ENCODE results near the gene GLIS2. TPM values are rescaled to one million over a fixed set of nuclear protein-coding genes. Genes with fewer than 3 reads are reported as not detected.

GLIS2 gene
- 31.4 TPM for total RNA-seq
- long read RNA-seq, partial matches to known transcripts: 54 of 56 reads
- long read RNA-seq, other reads (novel, unspliced or antisense): 2 of 56 reads

DNA sequence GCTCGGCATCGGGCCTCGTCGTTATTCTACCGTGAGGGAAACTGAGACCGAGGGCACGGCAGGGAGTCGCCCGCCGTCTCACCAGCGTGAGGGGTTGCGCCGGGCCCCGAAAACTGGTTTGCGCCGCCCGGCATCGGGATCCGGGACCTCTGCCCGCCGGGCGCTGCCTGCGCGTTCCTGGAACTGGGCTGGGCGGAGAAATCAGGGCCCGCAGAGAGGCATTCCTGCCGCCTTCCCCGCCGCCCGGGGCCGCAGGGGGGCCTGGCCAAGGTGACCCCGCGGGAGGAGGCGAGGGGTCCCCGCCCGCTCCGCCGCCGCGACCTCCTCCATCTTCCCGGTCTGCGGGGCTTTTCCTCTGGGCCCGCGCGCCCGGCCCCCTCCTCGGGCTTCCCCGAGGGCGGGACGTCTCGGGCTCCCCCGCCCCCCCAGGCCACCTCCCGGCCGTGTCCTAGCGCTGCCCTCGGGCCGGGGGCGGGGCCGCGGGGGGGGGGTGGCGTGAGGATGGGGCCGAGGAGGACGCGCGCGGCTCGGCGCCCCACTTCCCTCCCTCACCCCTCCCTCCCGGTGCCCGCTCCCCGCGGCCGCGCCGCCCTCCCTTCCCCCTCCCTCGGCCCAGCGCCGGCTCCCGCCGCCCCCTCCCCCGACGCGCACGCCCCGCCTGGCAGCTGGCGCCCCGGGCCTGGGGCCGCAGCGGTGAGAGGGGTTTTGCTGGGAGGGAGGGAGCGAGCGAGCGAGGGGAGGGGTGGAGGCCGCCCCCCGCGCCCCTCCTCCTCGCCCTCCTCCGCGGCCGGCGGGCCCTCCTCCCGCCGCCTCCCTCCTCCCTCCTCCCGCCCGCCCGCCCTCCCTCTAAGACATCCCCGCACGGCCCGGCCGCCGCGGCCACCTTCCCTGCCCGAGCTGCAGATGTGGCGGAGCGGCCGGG, at the start of gene GLIS2:
Gene GLIS2, plus strand, starts transcription at position 882 of the 922 bp plus-strand sequence. CDS start 16,214 bp downstream, outside the sequence.
- DNase-seq (ENCODE audit: low spot score): peak; percentile 85
- intact Hi-C loops (cut with DNase I): loop anchor here (2.0 kb wide), 1 partner anchor 13 kb away; no protein-coding TSS in a partner anchor

GRCh38 chr16:4266372-4266771, 49.5 kb upstream of the GLIS2 start:
- no peak for DNase-seq (ENCODE audit: low spot score)
- intact Hi-C loops (cut with DNase I): no loop called here

DNA sequence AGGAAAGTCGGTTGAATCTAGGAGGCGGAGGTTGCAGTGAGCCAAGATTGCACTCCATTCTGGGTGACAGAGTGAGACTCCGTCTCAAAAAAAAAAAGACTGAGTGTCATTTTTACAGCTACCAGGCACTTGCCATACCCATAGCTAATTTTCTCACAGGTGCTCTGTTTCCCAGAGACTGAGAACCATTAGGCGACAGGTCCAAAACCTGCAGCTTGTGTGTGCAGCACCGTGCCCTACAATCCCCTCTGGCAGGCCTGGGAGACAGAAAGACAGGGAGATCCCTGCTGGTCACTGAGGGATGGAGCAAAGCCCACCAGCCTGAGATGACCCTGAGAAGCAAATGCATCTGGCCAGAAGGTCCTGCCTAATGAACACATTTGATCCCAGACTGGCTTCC, 45.8 kb upstream of the GLIS2 start:
- intact Hi-C loops (cut with DNase I): loop anchor here (5.0 kb wide), 1 partner anchor 57 kb away; no protein-coding TSS in a partner anchor
- no peak for DNase-seq (ENCODE audit: low spot score)

DNA sequence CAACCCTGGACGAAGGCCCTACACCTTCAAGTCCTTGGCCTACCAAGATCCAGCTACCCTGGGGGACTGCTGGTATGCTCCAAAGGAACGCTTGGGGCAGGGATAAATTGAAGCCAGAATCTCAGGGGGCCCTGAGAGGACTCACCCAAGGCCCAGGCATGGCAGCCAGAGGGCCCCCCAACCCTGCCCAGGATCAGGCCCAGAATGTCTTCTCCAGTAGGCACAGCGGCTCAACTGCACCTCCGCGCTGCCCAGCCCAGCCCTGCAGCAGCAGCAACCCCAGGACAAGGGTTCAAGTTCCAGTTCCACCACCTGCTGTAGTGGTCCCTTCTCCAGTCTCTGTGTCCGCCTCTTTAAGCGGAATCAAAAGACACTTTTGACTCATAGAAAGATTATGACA, 45.3 kb upstream of the GLIS2 start:
- intact Hi-C loops (cut with DNase I): loop anchor here (5.0 kb wide), 1 partner anchor 57 kb away; no protein-coding TSS in a partner anchor
- DNase-seq (ENCODE audit: low spot score): no peak

- intact Hi-C loops (cut with DNase I): loop anchor here (5.0 kb wide), 1 partner anchor 56 kb away; no protein-coding TSS in a partner anchor
- peak; percentile 97 for DNase-seq (ENCODE audit: low spot score)
Observed at GRCh38 chr16:4271176-4272113, 44.4 kb upstream of the GLIS2 start.

DNA sequence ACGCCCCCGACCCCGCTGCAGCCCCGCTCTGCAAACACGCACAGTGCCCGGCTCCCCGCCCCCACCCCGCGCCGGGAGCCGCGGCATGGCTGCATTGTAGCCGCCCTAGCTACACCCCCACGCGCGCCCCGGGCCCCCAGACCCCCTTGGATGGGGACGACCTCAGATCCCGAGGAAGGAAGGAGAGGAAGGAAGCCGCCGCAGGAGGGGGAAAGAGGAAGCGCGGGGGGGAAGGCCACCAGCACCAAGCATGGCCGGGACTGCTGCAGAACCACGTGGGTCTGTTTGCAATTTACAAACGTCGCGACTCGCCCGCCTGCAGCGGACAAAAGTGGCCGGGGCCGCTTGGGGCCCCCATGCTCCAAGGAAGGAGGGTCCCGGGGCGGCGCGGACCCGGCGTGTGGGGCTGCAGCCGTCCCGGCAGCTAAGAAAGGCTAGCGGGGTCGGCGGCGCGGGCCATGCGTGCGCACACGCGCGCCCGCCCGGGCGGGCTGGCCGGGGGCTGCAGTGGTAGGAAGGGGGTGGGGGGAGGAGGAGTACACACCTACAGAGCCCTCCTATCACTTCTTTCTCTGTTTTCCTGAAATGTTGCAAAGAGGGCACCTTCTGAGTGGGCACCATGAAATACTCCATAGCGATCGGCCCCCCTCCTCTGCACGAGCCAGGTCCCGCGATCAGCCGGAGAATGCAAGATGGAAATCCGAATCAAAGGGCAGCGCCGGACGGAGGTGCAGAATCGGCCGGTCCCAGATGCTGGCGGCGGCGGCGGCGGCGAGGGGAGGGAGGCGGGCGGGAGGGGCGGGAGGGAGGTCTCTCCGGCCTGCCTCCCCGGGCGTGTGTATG, 43.5 kb upstream of the GLIS2 start:
- peak; percentile 86 for DNase-seq (ENCODE audit: low spot score)
- intact Hi-C loops (cut with DNase I): loop anchor here (5.0 kb wide), 1 partner anchor 55 kb away; no protein-coding TSS in a partner anchor

DNA sequence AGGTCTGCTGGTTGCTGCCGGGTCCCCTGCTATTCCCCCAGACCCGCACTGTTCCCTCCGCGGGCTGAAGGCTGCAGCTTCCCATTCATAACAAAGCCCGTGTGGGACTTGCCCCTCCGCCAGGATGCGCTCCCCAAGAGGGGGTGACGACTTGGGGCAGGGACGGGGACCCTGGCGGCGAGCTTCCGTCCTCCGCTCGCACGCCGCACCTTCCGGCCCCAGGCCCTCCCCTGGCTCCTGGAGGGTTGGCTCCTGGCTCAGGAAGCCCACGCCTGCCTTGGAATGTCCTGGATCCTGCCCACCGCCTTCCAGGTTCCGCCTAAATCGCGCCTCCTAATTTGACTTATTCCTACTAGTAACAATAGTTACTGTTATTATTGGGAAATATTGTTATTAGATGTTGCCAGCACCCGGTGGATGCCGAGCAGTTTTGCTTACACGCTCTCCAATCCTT, 42.0 kb upstream of the GLIS2 start:
- intact Hi-C loops (cut with DNase I): loop anchor here (5.0 kb wide), 1 partner anchor 53 kb away; no protein-coding TSS in a partner anchor
- peak; percentile 80 for DNase-seq (ENCODE audit: low spot score)

- DNase-seq (ENCODE audit: low spot score): no peak
- intact Hi-C loops (cut with DNase I): no loop called here
Observed at GRCh38 chr16:4275861-4276260, 40.0 kb upstream of the GLIS2 start.

DNA sequence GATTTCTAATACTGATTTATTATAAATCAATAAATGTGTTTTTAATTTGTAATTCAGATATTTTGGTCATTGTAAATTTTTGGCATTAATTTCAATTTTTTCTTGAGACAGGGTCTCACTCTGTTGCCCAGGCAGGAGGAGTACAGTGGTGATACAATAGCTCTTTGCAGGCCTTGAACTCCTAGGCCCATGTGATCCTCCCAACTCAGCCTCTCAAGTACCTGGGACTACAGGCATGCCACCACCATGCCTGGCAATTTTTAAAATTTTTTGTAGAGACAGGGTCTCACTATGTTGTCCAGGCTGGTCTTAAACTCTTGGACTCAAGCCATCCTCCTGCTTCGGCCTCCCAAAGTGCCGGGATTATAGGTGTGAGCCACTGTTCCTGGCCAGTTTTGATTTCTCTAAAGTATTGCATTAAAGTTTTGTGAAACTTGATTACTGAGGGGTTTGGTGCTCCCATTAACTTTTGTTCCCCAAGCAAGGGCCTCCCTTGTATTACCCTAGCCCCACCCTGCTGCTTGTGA, 37.8 kb upstream of the GLIS2 start:
- intact Hi-C loops (cut with DNase I): no loop called here

DNA sequence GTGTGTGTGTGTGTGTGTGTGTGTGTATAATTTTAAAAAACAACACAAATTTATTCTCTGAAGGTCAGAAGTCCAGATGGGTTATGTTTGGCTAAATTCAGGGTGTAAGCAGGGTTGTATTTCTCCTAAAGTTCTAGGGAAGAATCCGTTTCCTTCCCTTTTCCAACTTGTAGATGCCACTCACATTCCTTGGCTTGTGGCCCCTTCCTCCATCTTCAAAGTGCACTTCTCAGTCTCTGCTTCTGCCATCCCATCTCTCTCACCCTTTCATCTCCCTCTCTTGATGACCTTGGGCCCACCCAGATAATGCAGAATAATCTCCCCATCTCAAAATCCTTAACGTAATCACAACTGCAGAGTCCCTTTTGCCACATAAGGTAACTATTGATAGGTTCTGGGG, 35.2 kb upstream of the GLIS2 start:
- intact Hi-C loops (cut with DNase I): no loop called here
- no peak for DNase-seq (ENCODE audit: low spot score)

More for the DNA sequence above, 37.8 kb upstream of the GLIS2 start:
- no peak for DNase-seq (ENCODE audit: low spot score)

DNA sequence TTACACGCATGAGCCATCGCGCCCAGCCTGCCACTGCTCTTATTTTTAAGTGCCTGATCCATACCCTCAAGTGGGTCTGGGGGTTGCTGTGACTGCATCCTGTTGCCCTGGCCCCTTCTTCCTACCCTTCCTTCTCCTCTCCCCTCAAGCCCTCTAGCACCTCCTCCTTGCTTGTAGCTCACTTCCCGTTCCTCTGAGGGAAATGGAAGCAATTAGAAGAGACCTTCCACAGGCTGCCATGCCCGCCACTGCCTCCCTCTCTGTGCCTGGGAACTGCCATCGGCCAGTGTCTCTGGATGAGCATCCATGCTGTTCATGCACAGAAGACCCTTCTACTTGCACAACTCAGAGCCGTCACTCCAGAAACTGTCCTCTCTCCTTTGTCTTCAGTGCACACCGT, 32.4 kb upstream of the GLIS2 start:
- no peak for DNase-seq (ENCODE audit: low spot score)
- intact Hi-C loops (cut with DNase I): no loop called here

- no peak for DNase-seq (ENCODE audit: low spot score)
Observed at GRCh38 chr16:4283939-4284338, 31.9 kb upstream of the GLIS2 start.

GRCh38 chr16:4285167-4285566, 30.7 kb upstream of the GLIS2 start:
- DNase-seq (ENCODE audit: low spot score): no peak
- intact Hi-C loops (cut with DNase I): no loop called here

More at GRCh38 chr16:4283939-4284338, 31.9 kb upstream of the GLIS2 start:
- intact Hi-C loops (cut with DNase I): no loop called here

DNA sequence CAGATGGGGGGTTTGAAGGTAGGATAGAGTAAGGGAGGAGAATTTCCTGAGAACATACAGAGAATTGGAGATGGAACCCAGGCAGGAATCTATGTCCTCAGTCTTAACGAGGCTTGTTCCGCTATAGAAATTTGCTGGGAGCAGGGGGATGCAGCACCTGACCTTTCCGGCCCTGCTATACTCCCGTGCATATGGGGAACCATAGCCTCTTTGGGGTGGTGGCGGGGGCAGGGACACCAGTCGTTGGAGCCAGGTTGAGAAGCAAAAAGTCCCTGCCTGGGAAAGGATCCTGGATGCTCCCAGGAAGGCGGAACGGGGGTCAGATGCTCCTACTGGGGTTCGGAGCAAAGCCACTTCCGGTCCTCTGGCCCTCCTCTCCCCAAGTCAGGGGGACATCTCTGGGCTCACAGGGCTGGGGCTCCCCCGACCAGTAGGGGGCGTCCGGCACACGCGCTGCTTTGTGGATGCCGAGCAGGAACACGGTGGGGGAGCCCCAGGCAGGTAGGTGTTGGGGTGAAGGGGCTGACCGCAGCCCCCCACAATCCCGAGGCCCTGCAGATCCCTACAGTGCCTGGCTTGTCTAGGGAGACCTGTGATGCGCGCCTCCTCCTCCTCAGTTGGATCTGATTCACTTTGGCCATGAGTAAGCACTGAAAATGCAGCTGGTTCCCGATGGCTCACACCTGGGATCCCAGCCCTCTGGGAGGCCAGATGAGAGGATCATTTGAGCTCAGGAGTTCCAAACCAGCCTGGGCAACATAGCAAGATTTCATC, 27.5 kb upstream of the GLIS2 start:
- peak; percentile 89 for DNase-seq (ENCODE audit: low spot score)
- intact Hi-C loops (cut with DNase I): loop anchor here (1.0 to 2.0 kb wide), 2 partner anchors 42 to 114 kb away; no protein-coding TSS in a partner anchor

- intact Hi-C loops (cut with DNase I): no loop called here
- DNase-seq (ENCODE audit: low spot score): no peak
Observed at GRCh38 chr16:4290236-4290830, 25.5 kb upstream of the GLIS2 start.

- no peak for DNase-seq (ENCODE audit: low spot score)
Observed at GRCh38 chr16:4291699-4292098, 24.2 kb upstream of the GLIS2 start.

DNA sequence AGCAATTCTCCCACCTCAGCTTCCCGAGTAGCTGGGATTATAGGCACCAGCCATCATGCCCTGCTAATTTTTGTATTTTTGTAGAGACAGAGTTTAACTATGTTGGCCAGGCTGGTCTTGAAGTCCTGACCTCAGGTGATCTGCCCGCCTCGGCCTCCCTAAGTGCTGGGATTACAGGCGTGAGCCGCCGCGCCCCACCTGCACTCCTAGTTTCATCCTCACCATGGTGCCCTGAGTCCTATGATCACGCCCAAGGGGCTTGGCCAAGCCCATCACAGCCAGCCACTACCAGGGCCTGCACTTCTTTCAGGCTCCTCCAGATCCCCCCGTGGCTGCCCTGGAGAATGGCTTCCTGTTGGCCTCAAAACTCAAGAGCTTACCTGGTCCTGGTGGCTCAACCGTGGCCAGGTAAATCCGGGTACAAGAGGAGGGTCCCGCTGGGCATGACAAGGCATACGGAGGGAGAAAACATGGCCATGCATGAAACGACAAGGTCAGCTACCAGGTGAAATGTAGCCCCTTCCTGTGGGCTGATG, 22.6 kb upstream of the GLIS2 start:
- intact Hi-C loops (cut with DNase I): no loop called here
- DNase-seq (ENCODE audit: low spot score): no peak

More at GRCh38 chr16:4291699-4292098, 24.2 kb upstream of the GLIS2 start:
- intact Hi-C loops (cut with DNase I): no loop called here

Measured in cardiac septum (tissue), 1 donor.